Measurements from ENCODE around the gene ANKRD33. TPM values are rescaled to one million over a fixed set of nuclear protein-coding genes. Genes with fewer than 3 reads are reported as not detected.

ANKRD33 gene
- total RNA-seq, 2 donors from 2014 or later = 0.46 TPM; not detected in 1

DNA sequence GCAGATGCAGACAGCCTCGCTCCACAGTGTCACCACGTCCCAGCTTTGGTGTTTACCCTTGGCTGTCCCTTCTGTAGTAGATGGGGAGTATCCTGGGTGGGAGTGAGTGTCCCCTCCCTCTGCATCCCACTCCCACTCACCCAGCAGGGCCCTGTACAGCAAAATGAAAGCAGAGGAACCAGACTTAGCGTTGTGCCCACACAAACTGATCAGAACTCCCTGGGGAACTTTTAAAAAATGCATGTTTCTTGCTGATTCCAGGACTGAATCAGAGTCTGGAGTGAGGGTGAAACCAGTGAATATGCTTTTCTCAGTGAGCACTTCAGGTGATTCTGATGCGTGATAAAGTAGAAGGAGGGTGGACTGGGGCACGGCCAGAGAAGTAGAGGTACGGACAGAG, 22.3 kb downstream of the ANKRD33 start:
- Histone ChIP-seq H3K9ac (ENCODE audit: extremely low read depth, low read length, poor library complexity, severe bottlenecking) (no peak overlapping the region), H3K9me3 (ENCODE audit: control insufficient read depth, low read length) (no peaks in the 10 kb centered on the region), H3K27ac (ENCODE audit: low read depth, low read length) (no peak overlapping the region), H3K36me3 (ENCODE audit: control insufficient read depth, insufficient read depth, low read length) (no peaks in the 10 kb centered on the region), H3K4me3 (ENCODE audit: low read length) (no peak overlapping the region), H3K27me3 (ENCODE audit: control insufficient read depth, insufficient read depth, low read length, poor library complexity, severe bottlenecking) (peaks cover 45% of the 10 kb centered on the region), H3K4me1 (ENCODE audit: control insufficient read depth, insufficient read depth, low read length) (no peaks in the 10 kb centered on the region)
- TF ChIP-seq, protein P1, sequence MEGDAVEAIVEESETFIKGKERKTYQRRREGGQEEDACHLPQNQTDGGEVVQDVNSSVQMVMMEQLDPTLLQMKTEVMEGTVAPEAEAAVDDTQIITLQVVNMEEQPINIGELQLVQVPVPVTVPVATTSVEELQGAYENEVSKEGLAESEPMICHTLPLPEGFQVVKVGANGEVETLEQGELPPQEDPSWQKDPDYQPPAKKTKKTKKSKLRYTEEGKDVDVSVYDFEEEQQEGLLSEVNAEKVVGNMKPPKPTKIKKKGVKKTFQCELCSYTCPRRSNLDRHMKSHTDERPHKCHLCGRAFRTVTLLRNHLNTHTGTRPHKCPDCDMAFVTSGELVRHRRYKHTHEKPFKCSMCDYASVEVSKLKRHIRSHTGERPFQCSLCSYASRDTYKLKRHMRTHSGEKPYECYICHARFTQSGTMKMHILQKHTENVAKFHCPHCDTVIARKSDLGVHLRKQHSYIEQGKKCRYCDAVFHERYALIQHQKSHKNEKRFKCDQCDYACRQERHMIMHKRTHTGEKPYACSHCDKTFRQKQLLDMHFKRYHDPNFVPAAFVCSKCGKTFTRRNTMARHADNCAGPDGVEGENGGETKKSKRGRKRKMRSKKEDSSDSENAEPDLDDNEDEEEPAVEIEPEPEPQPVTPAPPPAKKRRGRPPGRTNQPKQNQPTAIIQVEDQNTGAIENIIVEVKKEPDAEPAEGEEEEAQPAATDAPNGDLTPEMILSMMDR (conservative IDR thresholded peaks at IDR 0.05) = no peak
- H3K9me3 Mint-ChIP-seq = no peaks in the 10 kb centered on the region
- H3K4me1 Mint-ChIP-seq = peaks cover 5% of the 10 kb centered on the region
- DNase-seq = no peak
- H3K36me3 Mint-ChIP-seq (ENCODE audit: low read depth) = no peaks in the 10 kb centered on the region
- peaks cover 58% of the 10 kb centered on the region for H3K27me3 Mint-ChIP-seq (ENCODE audit: insufficient read depth)
- no peak overlapping the region for H3K27ac Mint-ChIP-seq
- 93% methylated on average over 3 to 6 of the region's 6 CpGs for WGBS, 2 experiments (ENCODE audit: insufficient coverage in 1 of 2, insufficient read length in 1 of 2)
- H3K4me3 Mint-ChIP-seq = no peak overlapping the region

DNA sequence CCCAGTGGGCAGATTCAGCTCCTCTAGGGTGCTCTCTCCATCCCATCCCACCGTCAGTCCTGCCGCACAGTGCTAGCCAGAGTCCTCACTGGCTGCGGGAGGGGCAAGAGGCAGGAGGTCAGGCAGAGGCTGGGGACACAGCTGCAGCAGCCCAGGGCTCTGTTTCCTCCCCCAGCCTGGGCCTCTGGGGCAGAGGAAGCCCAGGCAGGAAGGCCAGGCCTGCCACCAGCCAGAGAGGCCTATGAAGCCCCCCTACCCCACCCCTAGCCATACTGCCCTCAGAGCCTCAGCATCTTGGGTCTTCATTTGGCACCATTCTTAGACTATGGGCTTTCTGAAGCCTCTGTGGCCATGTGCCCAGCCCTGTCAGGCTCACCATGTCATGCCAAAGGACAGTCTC, 22.8 kb downstream of the ANKRD33 start:
- H3K4me1 ChIP-seq (ENCODE audit: control insufficient read depth, insufficient read depth, low read length) = no peaks in the 10 kb centered on the region
- no peaks in the 10 kb centered on the region for H3K36me3 ChIP-seq (ENCODE audit: control insufficient read depth, insufficient read depth, low read length)
- Mint-ChIP-seq H3K27me3 (ENCODE audit: insufficient read depth) (peaks cover 58% of the 10 kb centered on the region), H3K36me3 (ENCODE audit: low read depth) (no peaks in the 10 kb centered on the region), H3K27ac (no peak overlapping the region), H3K9me3 (no peaks in the 10 kb centered on the region), H3K4me1 (peaks cover 2% of the 10 kb centered on the region), H3K4me3 (no peak overlapping the region)
- no peak overlapping the region for H3K4me3 ChIP-seq (ENCODE audit: low read length)
- 80% methylated on average over 3 of the region's 3 CpGs; no CpG with 5 or more reads in 1 of the 2 experiments for WGBS, 2 experiments (ENCODE audit: insufficient coverage in 1 of 2, insufficient read length in 1 of 2)
- DNase-seq = no peak
- TF ChIP-seq, protein P1 (conservative IDR thresholded peaks at IDR 0.05) = no peak
- H3K27ac ChIP-seq (ENCODE audit: low read depth, low read length) = no peak overlapping the region
- peaks cover 40% of the 10 kb centered on the region for H3K27me3 ChIP-seq (ENCODE audit: control insufficient read depth, insufficient read depth, low read length, poor library complexity, severe bottlenecking)
- H3K9ac ChIP-seq (ENCODE audit: extremely low read depth, low read length, poor library complexity, severe bottlenecking) = no peak overlapping the region
- H3K9me3 ChIP-seq (ENCODE audit: control insufficient read depth, low read length) = no peaks in the 10 kb centered on the region

DNA sequence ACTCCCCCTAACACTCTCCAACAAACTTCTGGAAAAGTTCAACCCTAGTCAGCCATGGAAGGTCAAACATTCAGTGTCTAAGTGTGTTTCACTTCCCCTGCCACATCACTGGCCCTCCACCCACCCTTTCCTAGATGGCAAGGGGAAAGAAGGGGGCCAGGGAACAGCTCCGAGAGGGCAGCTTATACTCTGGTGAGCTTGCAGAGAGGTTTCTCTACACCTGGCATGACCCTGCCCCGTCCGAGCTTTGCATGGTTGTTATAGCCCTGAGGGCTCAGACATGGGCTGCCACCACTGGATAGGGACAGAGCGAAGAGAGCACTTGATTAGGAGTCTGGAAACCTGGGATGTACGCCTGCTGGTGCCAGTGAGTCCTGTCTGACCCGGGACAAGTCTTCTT, 23.4 kb downstream of the ANKRD33 start:
- no peaks in the 10 kb centered on the region for H3K4me1 Mint-ChIP-seq

More for the DNA sequence above, 23.4 kb downstream of the ANKRD33 start:
- Histone ChIP-seq H3K9me3 (ENCODE audit: control insufficient read depth, low read length) (no peaks in the 10 kb centered on the region), H3K4me1 (ENCODE audit: control insufficient read depth, insufficient read depth, low read length) (no peaks in the 10 kb centered on the region), H3K4me3 (ENCODE audit: low read length) (no peak overlapping the region), H3K27me3 (ENCODE audit: control insufficient read depth, insufficient read depth, low read length, poor library complexity, severe bottlenecking) (peaks cover 34% of the 10 kb centered on the region), H3K36me3 (ENCODE audit: control insufficient read depth, insufficient read depth, low read length) (no peaks in the 10 kb centered on the region), H3K9ac (ENCODE audit: extremely low read depth, low read length, poor library complexity, severe bottlenecking) (no peak overlapping the region), H3K27ac (ENCODE audit: low read depth, low read length) (no peak overlapping the region)
- no peak for DNase-seq
- no peaks in the 10 kb centered on the region for H3K36me3 Mint-ChIP-seq (ENCODE audit: low read depth)
- H3K9me3 Mint-ChIP-seq = no peaks in the 10 kb centered on the region
- H3K27me3 Mint-ChIP-seq (ENCODE audit: insufficient read depth) = peaks cover 53% of the 10 kb centered on the region
- H3K4me3 Mint-ChIP-seq = no peak overlapping the region
- no peak overlapping the region for H3K27ac Mint-ChIP-seq
- TF ChIP-seq, protein P1 (conservative IDR thresholded peaks at IDR 0.05) = no peak
- 86 to 88% methylated on average over 2 to 6 of the region's 6 CpGs for WGBS, 2 experiments (ENCODE audit: insufficient coverage in 1 of 2, insufficient read length in 1 of 2)
